ENCODE measurements around the gene TMEM202.

GRCh38 chr15:72426753-72427152 is 28.6 kb downstream of the TMEM202 start:
- TF ChIP-seq JUND (IDR thresholded peaks at IDR 0.05) (no peak), CTCF (IDR thresholded peaks at IDR 0.05; ENCODE audit: low read depth, low read length, missing input control) (no peak), HNF4G (IDR thresholded peaks at IDR 0.05) (no peak), TAF1 (conservative IDR thresholded peaks at IDR 0.05) (no peak), SP1 (IDR thresholded peaks at IDR 0.05) (no peak), GABPA (IDR thresholded peaks at IDR 0.05 in 1 of 2, conservative IDR thresholded peaks at IDR 0.05 in 1 of 2) (no peak), RAD21 (IDR thresholded peaks at IDR 0.05) (no peak), ATF3 (IDR thresholded peaks at IDR 0.05) (no peak), NR2F2 (IDR thresholded peaks at IDR 0.05) (no peak), YY1 (IDR thresholded peaks at IDR 0.05) (no peak), EGR1 (IDR thresholded peaks at IDR 0.05; ENCODE audit: low read depth in 2 of 2) (no peak), HNF4A (conservative IDR thresholded peaks at IDR 0.05) (no peak)
- TF ChIP-seq, protein P1, sequence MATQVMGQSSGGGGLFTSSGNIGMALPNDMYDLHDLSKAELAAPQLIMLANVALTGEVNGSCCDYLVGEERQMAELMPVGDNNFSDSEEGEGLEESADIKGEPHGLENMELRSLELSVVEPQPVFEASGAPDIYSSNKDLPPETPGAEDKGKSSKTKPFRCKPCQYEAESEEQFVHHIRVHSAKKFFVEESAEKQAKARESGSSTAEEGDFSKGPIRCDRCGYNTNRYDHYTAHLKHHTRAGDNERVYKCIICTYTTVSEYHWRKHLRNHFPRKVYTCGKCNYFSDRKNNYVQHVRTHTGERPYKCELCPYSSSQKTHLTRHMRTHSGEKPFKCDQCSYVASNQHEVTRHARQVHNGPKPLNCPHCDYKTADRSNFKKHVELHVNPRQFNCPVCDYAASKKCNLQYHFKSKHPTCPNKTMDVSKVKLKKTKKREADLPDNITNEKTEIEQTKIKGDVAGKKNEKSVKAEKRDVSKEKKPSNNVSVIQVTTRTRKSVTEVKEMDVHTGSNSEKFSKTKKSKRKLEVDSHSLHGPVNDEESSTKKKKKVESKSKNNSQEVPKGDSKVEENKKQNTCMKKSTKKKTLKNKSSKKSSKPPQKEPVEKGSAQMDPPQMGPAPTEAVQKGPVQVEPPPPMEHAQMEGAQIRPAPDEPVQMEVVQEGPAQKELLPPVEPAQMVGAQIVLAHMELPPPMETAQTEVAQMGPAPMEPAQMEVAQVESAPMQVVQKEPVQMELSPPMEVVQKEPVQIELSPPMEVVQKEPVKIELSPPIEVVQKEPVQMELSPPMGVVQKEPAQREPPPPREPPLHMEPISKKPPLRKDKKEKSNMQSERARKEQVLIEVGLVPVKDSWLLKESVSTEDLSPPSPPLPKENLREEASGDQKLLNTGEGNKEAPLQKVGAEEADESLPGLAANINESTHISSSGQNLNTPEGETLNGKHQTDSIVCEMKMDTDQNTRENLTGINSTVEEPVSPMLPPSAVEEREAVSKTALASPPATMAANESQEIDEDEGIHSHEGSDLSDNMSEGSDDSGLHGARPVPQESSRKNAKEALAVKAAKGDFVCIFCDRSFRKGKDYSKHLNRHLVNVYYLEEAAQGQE (IDR thresholded peaks at IDR 0.05), result no peak
- TF ChIP-seq, protein P2, sequence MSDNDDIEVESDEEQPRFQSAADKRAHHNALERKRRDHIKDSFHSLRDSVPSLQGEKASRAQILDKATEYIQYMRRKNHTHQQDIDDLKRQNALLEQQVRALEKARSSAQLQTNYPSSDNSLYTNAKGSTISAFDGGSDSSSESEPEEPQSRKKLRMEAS (IDR thresholded peaks at IDR 0.05), result no peak
